PC-3 (cell line): ENCODE measurements around the gene SRP68. TPM values are rescaled to one million over a fixed set of nuclear protein-coding genes. Genes with fewer than 3 reads are reported as not detected.

Experiments
- ATAC-seq: fragments of 200-7000 bp; cut with Tn5 transposase; 2 replicates; pipeline ENCODE4 v1.9.1; 2020; ENCODE audit warnings: mild to moderate bottlenecking, moderate library complexity
- BruUV-seq: library from RNA; stranded (reverse); fragments of 400-500 nt; replicated peaks from 2 replicates; lab custom pipeline; 2021; lab: Mats Ljungman, UMichigan
- CTCF ChIA-PET: fragments of 300-600 bp; sonication (Branson Sonifier 250); formaldehyde crosslinking; loops from one replicate; lab custom pipeline; 2022; ENCODE audit warnings: antibody characterized with exemption; lab: Charles Lee
- POLR2A ChIA-PET: fragments of 300-600 bp; sonication (Branson Sonifier 250); formaldehyde crosslinking; loops from one replicate; lab custom pipeline; 2022; ENCODE audit warnings: antibody characterized with exemption; ENCODE audit not compliant: unreplicated experiment; lab: Charles Lee
- DNase-seq: peaks from one replicate; pipeline ENCODE4 v3.0.0-alpha.2; 2015
- H2AFZ ChIP-seq: fragments of 300-600 bp; sonication (generic); 2 replicates; pipeline ENCODE4 v1.6.0; 2016; ENCODE audit warnings: antibody characterized with exemption, low read length
- H3F3A ChIP-seq: fragments of 300-600 bp; sonication (generic); one replicate; pipeline ENCODE4 v1.6.0; 2017; ENCODE audit warnings: antibody characterized with exemption, low read length, control low read depth, mild to moderate bottlenecking; ENCODE audit not compliant: unreplicated experiment
- H3K27ac ChIP-seq: fragments of 300-600 bp; sonication (generic); 2 replicates; pipeline ENCODE4 v1.5.1; 2016; ENCODE audit warnings: mild to moderate bottlenecking, low read length
- H3K27me3 ChIP-seq: fragments of 300-600 bp; sonication (generic); 2 replicates; pipeline ENCODE4 v1.6.1; 2016; ENCODE audit warnings: low read length, mixed read lengths
- H3K36me3 ChIP-seq: fragments of 300-600 bp; sonication (generic); 2 replicates; pipeline ENCODE4 v1.6.1; 2016; ENCODE audit warnings: low read depth, mixed run types, low read length, mixed read lengths
- H3K4me1 ChIP-seq: fragments of 300-600 bp; sonication (generic); 2 replicates; pipeline ENCODE4 v1.5.1; 2016; ENCODE audit warnings: low read length; ENCODE audit not compliant: insufficient read depth
- H3K4me2 ChIP-seq: fragments of 300-600 bp; sonication (generic); 2 replicates; pipeline ENCODE4 v1.6.0; 2016; ENCODE audit warnings: low read length
- H3K4me3 ChIP-seq: fragments of 300-600 bp; sonication (generic); 2 replicates; pipeline ENCODE4 v1.5.1; 2016; ENCODE audit warnings: mild to moderate bottlenecking, low read length, mixed read lengths
- H3K79me2 ChIP-seq: fragments of 300-600 bp; sonication (generic); 2 replicates; pipeline ENCODE4 v1.6.1; 2017; ENCODE audit warnings: low read length, mixed read lengths
- H3K9ac ChIP-seq: fragments of 300-600 bp; sonication (generic); 2 replicates; pipeline ENCODE4 v1.6.0; 2016; ENCODE audit warnings: mild to moderate bottlenecking, low read length
- H3K9me2 ChIP-seq: fragments of 300-600 bp; sonication (generic); replicated peaks from 2 replicates; pipeline ENCODE4 v1.6.1; 2016; ENCODE audit warnings: mixed run types, low read length, mixed read lengths
- H3K9me3 ChIP-seq: fragments of 300-600 bp; sonication (generic); 2 replicates; pipeline ENCODE4 v1.6.1; 2016; ENCODE audit warnings: low read length, mixed read lengths
- H4K20me1 ChIP-seq: fragments of 300-600 bp; sonication (generic); 2 replicates; pipeline ENCODE4 v1.6.1; 2016; ENCODE audit warnings: low read length, mixed read lengths
- CTCF ChIP-seq: fragments of 300-600 bp; sonication (generic); conservative IDR thresholded peaks from 2 replicates; pipeline ENCODE4 v1.5.1; 2017; ENCODE audit warnings: antibody characterized with exemption, low read depth, mild to moderate bottlenecking, low read length
- EZH2 ChIP-seq: fragments of 300-600 bp; sonication (generic); IDR thresholded peaks from one replicate; pipeline ENCODE4 v1.6.1; 2017; ENCODE audit warnings: antibody characterized with exemption, mild to moderate bottlenecking, low read length; ENCODE audit not compliant: unreplicated experiment
- EZH2phosphoT487 ChIP-seq: fragments of 300-600 bp; sonication (generic); IDR thresholded peaks from 2 replicates; pipeline ENCODE4 v1.6.1; 2018; ENCODE audit warnings: mild to moderate bottlenecking, antibody characterized with exemption, low read length, borderline replicate concordance
- intact Hi-C: fragments of 100-400 bp; cut with micrococcal nuclease; formaldehyde crosslinking; loops from 2 replicates; pipeline ENCODE4 v1.9.0; 2023
- total RNA-seq: library from RNA; depleted of rRNA; stranded (reverse); fragments of >200 nt; gene quantifications from 2 replicates; pipeline ENCODE4 v1.2.3, GENCODE V29; 2014

SRP68 gene
- total RNA-seq, 1 experiment from 2014 or later, result 60.8 TPM

GRCh38 chr17:75998327-75998795 is 74.0 kb downstream of the SRP68 start:
- Histone ChIP-seq H3K9me2 (no peaks in the 10 kb centered on the region), H3K9ac (peak overlapping the region; percentile 85), H3K27ac (peak overlapping the region; percentile 97), H3F3A (no peaks in the 10 kb centered on the region), H3K4me2 (peak overlapping the region; percentile 11), H3K36me3 (no peaks in the 10 kb centered on the region), H3K9me3 (no peaks in the 10 kb centered on the region), H3K4me3 (no peak overlapping the region), H3K79me2 (no peaks in the 10 kb centered on the region), H3K27me3 (no peaks in the 10 kb centered on the region), H3K4me1 (peaks cover 32% of the 10 kb centered on the region), H4K20me1 (no peaks in the 10 kb centered on the region), H2AFZ (no peak overlapping the region)
- no peak for TF ChIP-seq EZH2phosphoT487
- no peak for TF ChIP-seq EZH2
- no peak for TF ChIP-seq CTCF
- 0 out of 2 replicates have a peak, but pooled peaks have one; percentile 1 for ATAC-seq
- DNase-seq, result peak; percentile 76
- intact Hi-C loops, result no loop called here
- ChIA-PET CTCF (no interaction called here), POLR2A (interaction anchor here (0.6 kb wide), 1 partner anchor 79 kb away, joined by 4 read pairs; no protein-coding TSS in a partner anchor)
- no TSS peak for BruUV-seq

GRCh38 chr17:75996665-75997590 is 75.4 kb downstream of the SRP68 start:
- Histone ChIP-seq H3K9me3 (no peaks in the 10 kb centered on the region), H3K36me3 (no peaks in the 10 kb centered on the region), H3K79me2 (no peaks in the 10 kb centered on the region), H3K4me3 (peak overlapping the region; percentile 61), H3K9ac (peak overlapping the region; percentile 85), H3K4me1 (peaks cover 32% of the 10 kb centered on the region), H3K27ac (peak overlapping the region; percentile 97), H2AFZ (peak overlapping the region; percentile 54), H3F3A (no peaks in the 10 kb centered on the region), H3K27me3 (no peaks in the 10 kb centered on the region), H3K4me2 (peak overlapping the region; percentile 93), H4K20me1 (no peaks in the 10 kb centered on the region), H3K9me2 (no peaks in the 10 kb centered on the region)
- intact Hi-C loops, result loop anchor here (2.0 kb wide), 2 partner anchors 56 to 92 kb away; partner anchors contain the start of genes FBF1 and MRPL38
- CTCF ChIA-PET, result interaction anchor here (1.3 kb wide), 1 partner anchor 18 kb away, joined by 3 read pairs; the partner anchor contains the start of genes ACOX1 and TEN1
- TF ChIP-seq EZH2phosphoT487 (no peak), CTCF (no peak), EZH2 (no peak)
- no TSS peak for BruUV-seq
- peak; percentile 90 for DNase-seq
- POLR2A ChIA-PET, result interaction anchor here (0.6 to 0.9 kb wide), 3 partner anchors 18 to 115 kb away, joined by 4 to 7 read pairs (median 4); partner anchors contain the start of genes ACOX1 and TEN1
- ATAC-seq, result peak; percentile 94
